NB4 (cell line): Measurements from ENCODE around the gene ACY1.

Source experiments
- DNase-seq: peaks from one replicate; pipeline ENCODE4 v3.0.0; 2010; ENCODE audit warnings: low read depth
- H3K4me3 ChIP-seq: one replicate; pipeline ENCODE4 v1.5.1; 2011; ENCODE audit warnings: mild to moderate bottlenecking, low read depth, low read length, moderate library complexity
- MYC ChIP-seq: IDR thresholded peaks from 2 replicates; pipeline ENCODE4 v1.6.1; 2011; ENCODE audit warnings: low read depth, low read length
- POLR2A ChIP-seq: IDR thresholded peaks from 2 replicates; pipeline ENCODE4 v1.6.1; 2011; ENCODE audit warnings: mild to moderate bottlenecking; ENCODE audit not compliant: insufficient read length; ENCODE audit errors: extremely low read depth
- TF ChIP-seq, protein P1 (sequence below): IDR thresholded peaks from one replicate; pipeline ENCODE4 v1.5.1; 2012; ENCODE audit warnings: low read depth, low read length
- TF ChIP-seq, protein P2 (sequence below): IDR thresholded peaks from 2 replicates; pipeline ENCODE4 v1.6.1; 2011; ENCODE audit warnings: low read depth, low read length

The ACY1 gene

DNA sequence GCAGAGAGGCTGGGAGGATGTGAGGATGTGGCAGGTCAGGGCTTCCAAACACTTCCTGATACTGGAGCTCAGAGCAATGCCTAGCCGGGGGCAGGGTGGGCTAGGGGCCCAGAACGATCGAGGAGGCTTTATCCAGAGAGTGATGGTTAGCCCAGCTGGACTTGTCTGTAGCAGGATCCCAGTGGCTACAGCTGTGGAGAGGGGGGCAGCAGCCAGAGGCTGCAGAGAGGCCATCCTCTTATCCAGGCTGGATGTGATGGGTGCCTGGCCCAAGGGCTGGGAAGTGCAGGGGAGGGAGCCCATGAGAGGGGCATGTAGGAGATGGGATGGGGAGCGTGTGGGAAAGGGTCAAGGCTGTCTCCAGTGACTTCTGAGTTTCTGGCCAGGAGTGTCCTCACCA, 36.5 kb upstream of the ACY1 start:
- TF ChIP-seq POLR2A (no peak), MYC (no peak)
- TF ChIP-seq, protein P1, sequence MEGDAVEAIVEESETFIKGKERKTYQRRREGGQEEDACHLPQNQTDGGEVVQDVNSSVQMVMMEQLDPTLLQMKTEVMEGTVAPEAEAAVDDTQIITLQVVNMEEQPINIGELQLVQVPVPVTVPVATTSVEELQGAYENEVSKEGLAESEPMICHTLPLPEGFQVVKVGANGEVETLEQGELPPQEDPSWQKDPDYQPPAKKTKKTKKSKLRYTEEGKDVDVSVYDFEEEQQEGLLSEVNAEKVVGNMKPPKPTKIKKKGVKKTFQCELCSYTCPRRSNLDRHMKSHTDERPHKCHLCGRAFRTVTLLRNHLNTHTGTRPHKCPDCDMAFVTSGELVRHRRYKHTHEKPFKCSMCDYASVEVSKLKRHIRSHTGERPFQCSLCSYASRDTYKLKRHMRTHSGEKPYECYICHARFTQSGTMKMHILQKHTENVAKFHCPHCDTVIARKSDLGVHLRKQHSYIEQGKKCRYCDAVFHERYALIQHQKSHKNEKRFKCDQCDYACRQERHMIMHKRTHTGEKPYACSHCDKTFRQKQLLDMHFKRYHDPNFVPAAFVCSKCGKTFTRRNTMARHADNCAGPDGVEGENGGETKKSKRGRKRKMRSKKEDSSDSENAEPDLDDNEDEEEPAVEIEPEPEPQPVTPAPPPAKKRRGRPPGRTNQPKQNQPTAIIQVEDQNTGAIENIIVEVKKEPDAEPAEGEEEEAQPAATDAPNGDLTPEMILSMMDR = no peak
- TF ChIP-seq, protein P2, sequence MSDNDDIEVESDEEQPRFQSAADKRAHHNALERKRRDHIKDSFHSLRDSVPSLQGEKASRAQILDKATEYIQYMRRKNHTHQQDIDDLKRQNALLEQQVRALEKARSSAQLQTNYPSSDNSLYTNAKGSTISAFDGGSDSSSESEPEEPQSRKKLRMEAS = no peak
- H3K4me3 ChIP-seq = no peak overlapping the region
- DNase-seq = no peak

DNA sequence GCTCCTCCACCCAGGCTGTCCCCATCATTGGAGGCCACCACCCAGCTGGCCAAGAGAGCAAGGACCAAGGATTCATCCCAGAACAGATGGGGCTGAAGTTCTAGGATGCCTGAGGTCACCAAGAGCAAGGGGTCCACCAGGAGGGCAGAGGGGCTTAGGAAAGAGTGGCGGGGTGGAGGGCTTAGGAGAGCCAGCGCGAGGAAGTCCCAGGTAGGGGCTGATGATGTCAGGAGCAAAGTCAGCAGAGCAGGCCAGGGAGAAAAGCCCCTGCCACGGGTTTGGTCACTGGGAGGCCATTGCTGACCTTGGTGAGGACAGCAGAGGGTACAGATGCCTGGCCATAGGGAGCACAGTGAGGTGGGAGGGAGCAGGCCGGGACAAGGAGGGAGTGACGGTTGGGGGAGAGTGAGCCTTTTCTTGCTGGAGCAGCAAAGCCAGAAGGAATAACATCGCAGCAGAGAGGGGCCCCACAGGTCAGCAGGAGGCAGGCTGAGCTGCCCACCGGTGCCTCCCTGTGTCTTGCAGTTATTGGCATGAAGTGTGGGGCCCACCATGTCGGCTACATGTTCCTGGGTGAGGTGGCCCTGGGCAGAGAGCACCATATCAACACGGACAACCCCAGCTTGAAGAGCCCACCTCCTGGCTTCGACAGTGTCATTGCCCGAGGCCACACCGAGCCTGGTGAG, 36.0 kb upstream of the ACY1 start:
- H3K4me3 ChIP-seq = no peak overlapping the region
- TF ChIP-seq, protein P1 = no peak
- TF ChIP-seq, protein P2 = no peak
- TF ChIP-seq MYC (no peak), POLR2A (no peak)
- DNase-seq = no peak

DNA sequence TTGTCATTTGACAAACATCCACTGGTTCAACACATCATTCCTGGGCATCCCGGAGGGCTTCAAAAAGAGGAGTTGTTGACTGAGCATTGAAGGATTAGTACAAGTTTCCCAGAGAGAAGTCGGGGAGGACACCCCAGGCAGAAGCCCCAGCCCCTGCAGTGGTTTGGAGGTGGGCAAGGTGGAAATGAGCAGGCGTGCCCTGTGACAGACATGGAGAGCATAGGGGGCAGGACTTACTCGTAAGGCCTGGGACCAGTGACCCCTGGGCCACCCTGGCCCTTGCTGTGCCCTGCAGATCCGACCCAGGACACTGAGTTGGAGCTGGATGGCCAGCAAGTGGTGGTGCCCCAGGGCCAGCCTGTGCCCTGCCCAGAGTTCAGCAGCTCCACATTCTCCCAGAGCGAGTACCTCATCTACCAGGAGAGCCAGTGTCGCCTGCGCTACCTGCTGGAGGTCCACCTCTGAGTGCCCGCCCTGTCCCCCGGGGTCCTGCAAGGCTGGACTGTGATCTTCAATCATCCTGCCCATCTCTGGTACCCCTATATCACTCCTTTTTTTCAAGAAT, 35.2 kb upstream of the ACY1 start:
- H3K4me3 ChIP-seq = no peak overlapping the region
- DNase-seq = no peak
- TF ChIP-seq POLR2A (no peak), MYC (no peak)
- TF ChIP-seq, protein P2 = no peak
- TF ChIP-seq, protein P1 = no peak

DNA sequence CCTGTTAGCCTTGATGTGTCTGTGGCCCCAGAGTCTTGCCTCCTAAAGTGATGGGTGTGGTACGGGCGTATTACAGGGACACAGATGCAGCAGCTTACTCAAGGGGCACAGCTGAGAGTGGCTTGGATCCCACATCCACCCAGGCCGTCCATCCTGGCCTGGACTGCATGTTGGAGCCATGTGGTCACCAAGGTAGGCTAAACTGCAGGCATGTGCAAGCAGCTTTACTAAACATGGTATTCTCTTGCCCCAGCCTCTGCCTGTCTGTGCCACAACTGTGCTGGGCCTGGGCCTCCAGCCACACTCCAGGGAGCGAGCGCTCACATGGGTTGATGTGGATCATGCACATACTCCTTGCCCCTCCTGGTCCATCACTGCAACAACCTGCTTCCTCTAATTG, 34.2 kb upstream of the ACY1 start:
- no peak for TF ChIP-seq POLR2A
- no peak for TF ChIP-seq MYC
- TF ChIP-seq, protein P2 = no peak
- TF ChIP-seq, protein P1 = no peak

DNA sequence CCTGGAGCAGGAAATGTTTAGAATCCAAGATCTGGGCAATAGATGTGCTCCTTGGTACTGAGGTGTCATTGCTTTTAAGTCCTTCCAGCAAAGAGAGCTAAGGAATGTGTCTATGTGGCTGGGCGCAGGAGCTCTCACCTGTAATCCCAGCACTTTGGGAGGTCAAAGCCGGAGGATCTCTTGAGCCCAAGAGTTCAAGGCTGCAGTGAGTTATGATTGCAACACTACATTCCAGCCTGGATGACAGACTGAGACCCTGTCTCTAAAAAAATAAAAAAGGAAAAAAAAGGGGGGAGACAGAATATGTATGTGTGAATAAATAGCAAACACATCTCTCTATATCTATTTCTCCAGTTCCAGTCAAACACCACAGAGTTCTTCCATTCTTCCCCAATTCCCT, 32.4 kb upstream of the ACY1 start:
- DNase-seq = no peak
- TF ChIP-seq, protein P2 = no peak
- no peak for TF ChIP-seq POLR2A
- no peak for TF ChIP-seq MYC
- TF ChIP-seq, protein P1 = no peak
- H3K4me3 ChIP-seq = no peak overlapping the region

More for the DNA sequence above, 34.2 kb upstream of the ACY1 start:
- DNase-seq = no peak
- H3K4me3 ChIP-seq = no peak overlapping the region
